Measurements from ENCODE around the gene UST. TPM values are rescaled to one million over a fixed set of nuclear protein-coding genes. Genes with fewer than 3 reads are reported as not detected.
"Not testable (repeated sequence)": the region's sequence is repeated elsewhere in the genome, so short reads cannot be mapped to it uniquely, and the experiment has no call there.

Gene UST
- total RNA-seq, 3 donors from 2014 or later, result 1.3 to 2.2 (median 1.6) TPM

DNA sequence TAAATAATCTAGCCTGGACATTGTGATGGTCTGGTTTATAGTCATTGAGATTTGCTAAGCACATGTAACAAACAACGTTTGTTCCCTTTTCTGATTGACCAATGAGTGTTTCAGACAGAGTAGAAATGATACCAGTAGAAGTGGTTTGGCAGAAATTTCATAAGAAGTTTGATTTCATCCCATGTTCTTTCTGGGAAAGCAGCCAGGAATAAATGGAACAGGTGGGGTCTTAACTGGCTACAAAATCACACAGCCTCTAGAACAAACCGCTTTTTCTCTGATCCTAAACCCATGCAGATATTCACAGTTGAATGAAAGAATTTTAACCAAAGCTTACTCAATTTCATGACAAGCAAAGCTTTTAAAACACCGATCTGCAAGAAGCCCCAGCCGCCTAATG lies 227.5 kb downstream of the UST start:
- Mint-ChIP-seq H3K4me3 (no peak overlapping the region), H3K9me3 (no peaks in the 10 kb centered on the region), H3K27me3 (ENCODE audit: low read depth) (peaks cover 9% of the 10 kb centered on the region), H3K36me3 (ENCODE audit: insufficient read depth) (no peaks in the 10 kb centered on the region), H3K4me1 (ENCODE audit: low read depth) (no peaks in the 10 kb centered on the region)
- DNase-seq, result no peak
- ATAC-seq, result no peak

DNA sequence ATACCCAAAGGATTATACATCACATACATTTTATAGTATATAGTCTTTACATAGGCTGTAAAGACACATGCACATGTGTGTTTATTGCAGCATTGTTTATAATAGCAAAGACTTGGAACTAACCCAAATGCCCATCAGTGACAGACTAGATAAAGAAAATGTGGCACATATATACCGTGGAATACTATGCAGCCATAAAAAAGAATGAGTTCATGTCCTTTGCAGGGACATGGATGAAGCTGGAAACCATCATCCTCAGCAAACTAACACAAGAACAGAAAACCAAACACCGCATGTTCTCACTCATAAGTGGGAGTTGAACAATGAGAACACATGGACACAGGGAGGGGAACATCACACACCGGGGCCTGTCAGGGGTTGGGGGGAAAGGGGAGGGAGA lies 231.5 kb downstream of the UST start:
- not testable (repeated sequence) for ATAC-seq, H3K9me3 Mint-ChIP-seq

DNA sequence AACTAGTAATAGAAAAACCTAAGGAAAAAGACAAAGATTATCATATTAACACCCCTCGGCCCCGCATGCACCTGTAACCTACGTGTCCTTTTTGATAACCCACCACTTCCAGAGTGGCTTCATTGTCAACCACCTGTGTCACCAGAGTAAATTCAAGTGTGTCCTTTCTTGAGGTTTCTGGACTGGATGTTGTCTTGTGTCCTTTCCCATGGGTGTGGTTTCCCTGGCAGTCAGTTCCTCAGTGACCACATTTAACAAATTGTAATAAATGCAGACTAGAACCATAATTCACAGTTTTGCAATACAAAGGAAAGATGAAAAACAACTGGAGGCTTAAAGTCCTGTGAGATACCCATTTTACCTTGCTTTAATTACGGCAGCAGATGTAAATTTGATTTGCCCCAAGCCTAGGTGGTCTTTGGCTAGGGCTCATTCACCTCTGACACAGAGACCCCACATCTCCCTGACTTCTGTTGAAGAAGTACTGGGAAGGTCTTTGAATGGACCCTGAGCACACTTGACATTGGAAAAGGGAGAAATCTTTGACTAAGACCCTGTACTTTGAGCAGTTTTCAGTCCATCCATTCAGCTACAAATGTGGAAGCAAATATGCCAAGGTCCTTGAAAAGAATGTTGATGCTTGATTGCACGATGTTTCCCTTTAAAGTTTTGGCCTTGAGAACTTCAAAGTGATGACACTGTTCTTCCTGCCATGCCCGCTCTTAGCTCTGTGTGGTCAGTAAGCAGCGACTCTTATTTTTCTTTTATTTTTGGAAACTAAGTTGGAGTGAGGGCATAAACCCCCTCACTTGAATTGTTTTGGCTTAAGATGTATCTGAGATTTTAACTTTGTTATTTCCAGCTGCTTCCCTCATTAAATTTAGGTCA lies 232.4 kb downstream of the UST start:
- Mint-ChIP-seq H3K4me1 (ENCODE audit: low read depth) (no peaks in the 10 kb centered on the region), H3K4me3 (no peak overlapping the region), H3K36me3 (ENCODE audit: insufficient read depth) (peaks cover 3% of the 10 kb centered on the region), H3K9me3 (no peaks in the 10 kb centered on the region), H3K27me3 (ENCODE audit: low read depth) (peaks cover 4% of the 10 kb centered on the region)
- ATAC-seq, result no peak
- no peak for DNase-seq

More for the DNA sequence above, 231.5 kb downstream of the UST start:
- DNase-seq; H3K27me3 Mint-ChIP-seq (ENCODE audit: low read depth); H3K4me1 Mint-ChIP-seq (ENCODE audit: low read depth); H3K36me3 Mint-ChIP-seq (ENCODE audit: insufficient read depth); H3K4me3 Mint-ChIP-seq: not testable (repeated sequence)

DNA sequence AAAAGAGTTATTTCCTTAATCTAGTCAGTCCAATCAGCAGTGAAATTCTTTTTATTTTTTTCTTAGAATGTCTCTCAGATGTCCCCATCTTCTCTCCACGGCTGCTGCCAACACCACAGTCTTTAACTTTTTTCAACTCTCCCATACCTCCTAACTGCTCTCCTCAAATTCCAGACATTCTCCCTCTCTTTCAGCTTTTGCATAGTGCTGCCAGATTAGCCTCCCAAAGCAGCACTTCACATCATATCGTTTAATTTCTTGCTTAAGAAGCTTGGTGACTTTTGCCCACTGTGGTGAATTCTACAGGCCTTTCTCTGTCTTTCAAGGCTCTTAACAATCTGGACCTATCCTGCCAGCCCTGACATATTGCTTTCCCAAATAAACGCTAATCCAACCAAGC lies 233.4 kb downstream of the UST start:
- Mint-ChIP-seq H3K4me3 (no peak overlapping the region), H3K9me3 (no peaks in the 10 kb centered on the region), H3K4me1 (ENCODE audit: low read depth) (no peaks in the 10 kb centered on the region), H3K27me3 (ENCODE audit: low read depth) (peaks cover 3% of the 10 kb centered on the region), H3K36me3 (ENCODE audit: insufficient read depth) (peaks cover 3% of the 10 kb centered on the region)
- DNase-seq (no peak), ATAC-seq (no peak)

DNA sequence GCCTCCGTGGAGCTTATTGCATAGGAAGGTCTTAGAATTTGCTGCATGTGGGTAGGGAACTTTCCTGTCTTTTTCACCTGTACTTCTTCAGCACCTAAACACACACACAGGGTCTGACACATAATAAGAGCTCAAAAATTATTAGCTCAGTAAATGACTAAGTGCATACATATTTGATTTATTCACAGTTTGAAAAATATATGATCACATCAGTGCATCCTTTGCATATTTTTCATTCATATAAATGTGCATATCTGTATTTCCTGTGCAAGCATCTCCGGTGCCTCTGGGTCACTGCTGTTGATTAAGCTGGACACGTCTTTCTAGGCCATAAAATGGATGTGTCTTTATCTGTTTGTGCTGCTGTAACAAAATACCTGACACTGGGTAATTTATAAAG lies 234.7 kb downstream of the UST start:
- Mint-ChIP-seq H3K4me1 (ENCODE audit: low read depth) (no peaks in the 10 kb centered on the region), H3K9me3 (no peaks in the 10 kb centered on the region), H3K27me3 (ENCODE audit: low read depth) (no peaks in the 10 kb centered on the region), H3K36me3 (ENCODE audit: insufficient read depth) (peaks cover 3% of the 10 kb centered on the region), H3K4me3 (no peak overlapping the region)
- ATAC-seq, result no peak
- no peak for DNase-seq

DNA sequence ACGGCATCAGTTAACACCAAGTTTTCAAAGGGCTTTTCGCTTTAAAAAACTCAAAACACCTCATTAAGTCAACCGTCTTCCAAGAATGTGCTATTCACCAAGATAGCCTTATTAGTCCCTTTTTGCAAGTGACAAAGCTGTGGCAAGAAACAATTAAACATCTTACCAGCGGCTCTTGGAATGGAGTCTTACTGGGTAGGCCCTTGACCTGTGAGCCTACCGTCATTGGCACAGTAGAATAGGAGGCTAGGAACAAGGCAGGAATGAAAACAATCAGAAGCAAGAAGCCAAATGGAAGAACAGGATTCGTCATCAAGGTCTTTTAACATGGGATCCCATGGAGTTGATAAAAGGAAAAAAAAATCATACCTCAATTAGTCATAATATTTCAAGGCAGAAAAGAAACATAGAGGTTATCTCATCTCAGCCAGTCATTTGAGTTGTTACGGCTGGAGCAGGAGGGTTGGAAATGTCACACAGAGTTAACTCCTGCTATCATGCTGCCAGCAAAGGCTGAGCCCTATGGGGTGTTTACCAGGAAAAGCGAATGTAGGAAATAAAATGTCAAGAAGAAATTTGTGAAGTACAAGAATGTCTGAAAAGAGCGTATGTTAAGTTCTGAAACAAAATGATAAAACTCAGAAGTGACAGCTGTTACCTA lies 236.4 kb downstream of the UST start:
- no peaks in the 10 kb centered on the region for H3K4me1 Mint-ChIP-seq (ENCODE audit: low read depth)
- no peaks in the 10 kb centered on the region for H3K27me3 Mint-ChIP-seq (ENCODE audit: low read depth)
- peaks cover 3% of the 10 kb centered on the region for H3K36me3 Mint-ChIP-seq (ENCODE audit: insufficient read depth)
- H3K9me3 Mint-ChIP-seq, result no peaks in the 10 kb centered on the region
- no peak for DNase-seq
- ATAC-seq, result no peak
- no peak overlapping the region for H3K4me3 Mint-ChIP-seq

DNA sequence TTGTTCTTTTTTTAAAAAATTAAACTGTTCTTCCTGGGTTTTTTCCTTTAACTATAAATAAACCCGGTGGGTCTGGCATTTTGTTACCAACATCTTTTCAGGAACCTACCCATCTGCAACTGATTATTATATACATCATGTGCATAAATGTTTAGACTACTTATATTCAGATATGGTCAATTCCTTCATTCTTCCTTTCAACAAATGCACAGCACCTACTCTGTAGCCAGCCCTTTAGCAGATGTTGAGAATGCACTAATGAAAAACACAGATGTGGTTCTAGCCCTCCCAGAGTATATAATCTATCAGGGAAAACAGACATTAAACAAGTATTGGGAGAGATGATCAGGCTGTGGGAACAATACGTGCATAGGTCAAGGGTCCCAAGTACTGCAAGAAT lies 237.1 kb downstream of the UST start:
- Mint-ChIP-seq H3K9me3 (no peaks in the 10 kb centered on the region), H3K4me3 (no peak overlapping the region), H3K4me1 (ENCODE audit: low read depth) (peaks cover 2% of the 10 kb centered on the region), H3K36me3 (ENCODE audit: insufficient read depth) (peaks cover 3% of the 10 kb centered on the region), H3K27me3 (ENCODE audit: low read depth) (no peaks in the 10 kb centered on the region)
- DNase-seq, result no peak
- no peak for ATAC-seq

DNA sequence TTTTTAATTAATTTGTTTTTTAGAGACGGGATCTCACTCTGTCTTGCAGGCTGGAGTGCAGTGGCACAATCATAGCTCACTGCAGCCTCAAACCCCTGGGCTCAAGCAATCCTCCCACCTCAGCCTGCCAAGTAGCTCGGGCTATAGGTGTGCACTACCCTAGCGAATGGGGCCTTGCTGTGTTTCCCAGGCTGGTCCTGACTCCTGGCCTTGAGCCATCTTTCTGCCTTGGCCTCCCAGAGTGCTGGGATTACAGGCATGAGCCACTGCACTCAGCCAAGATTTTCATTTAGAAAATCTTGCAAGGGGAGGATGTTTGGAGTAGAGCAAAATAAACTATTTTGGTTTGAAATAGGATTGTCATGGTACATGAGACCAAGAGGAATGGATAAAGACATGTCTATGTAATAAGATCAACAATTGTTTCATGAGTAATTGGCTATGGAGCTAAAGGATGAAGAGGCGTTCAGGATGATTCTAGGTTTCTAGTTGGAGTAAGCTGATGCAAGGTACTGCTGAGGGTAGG lies 237.8 kb downstream of the UST start:
- peaks cover 2% of the 10 kb centered on the region for H3K4me1 Mint-ChIP-seq (ENCODE audit: low read depth)
- no peak overlapping the region for H3K4me3 Mint-ChIP-seq
- no peaks in the 10 kb centered on the region for H3K9me3 Mint-ChIP-seq
- DNase-seq (no peak), ATAC-seq (no peak)
- no peaks in the 10 kb centered on the region for H3K27me3 Mint-ChIP-seq (ENCODE audit: low read depth)
- H3K36me3 Mint-ChIP-seq (ENCODE audit: insufficient read depth), result peaks cover 3% of the 10 kb centered on the region

DNA sequence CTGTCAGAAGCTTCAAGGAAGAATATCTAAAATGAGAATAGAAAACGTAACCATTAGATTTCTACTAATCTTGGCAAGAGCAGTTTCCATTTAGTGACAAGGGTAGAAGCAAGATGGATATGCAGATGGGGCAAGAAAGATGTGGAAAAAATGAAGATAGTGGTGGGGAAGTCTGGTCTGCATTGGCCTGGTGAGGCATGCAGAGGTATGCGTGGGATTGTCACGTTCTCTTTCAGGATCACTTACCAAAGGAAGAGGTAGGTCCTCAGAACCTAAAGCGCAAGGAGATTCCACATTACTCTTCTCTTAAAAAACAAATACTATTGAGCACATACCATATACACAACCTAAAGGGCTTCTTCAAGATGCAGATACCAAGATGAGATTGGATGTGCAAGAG lies 238.7 kb downstream of the UST start:
- Mint-ChIP-seq H3K36me3 (ENCODE audit: insufficient read depth) (peaks cover 3% of the 10 kb centered on the region), H3K9me3 (no peaks in the 10 kb centered on the region)

DNA sequence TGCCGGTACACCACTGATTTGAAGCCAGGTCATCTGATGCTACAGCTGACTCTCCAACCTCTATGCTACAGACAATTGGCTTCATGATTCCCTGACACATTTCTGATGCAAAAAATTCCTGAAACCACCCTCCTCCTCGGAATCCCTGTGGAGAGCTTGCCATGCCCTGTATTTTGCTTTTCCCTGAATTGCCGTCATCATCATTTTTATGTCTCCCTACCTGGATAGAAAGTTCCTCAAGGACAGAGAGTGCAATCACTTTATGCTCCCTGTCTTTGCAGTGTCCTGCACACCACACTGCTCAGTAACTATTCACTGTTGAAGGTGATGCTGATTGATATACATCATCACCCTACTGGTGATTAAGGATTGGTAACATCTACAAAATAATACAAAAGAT lies 239.8 kb downstream of the UST start:
- Mint-ChIP-seq H3K36me3 (ENCODE audit: insufficient read depth) (peaks cover 2% of the 10 kb centered on the region), H3K4me1 (ENCODE audit: low read depth) (peaks cover 2% of the 10 kb centered on the region), H3K4me3 (no peak overlapping the region), H3K27me3 (ENCODE audit: low read depth) (no peaks in the 10 kb centered on the region), H3K9me3 (no peaks in the 10 kb centered on the region)
- DNase-seq, result no peak
- no peak for ATAC-seq

More for the DNA sequence above, 238.7 kb downstream of the UST start:
- Mint-ChIP-seq H3K27me3 (ENCODE audit: low read depth) (no peaks in the 10 kb centered on the region), H3K4me1 (ENCODE audit: low read depth) (peaks cover 2% of the 10 kb centered on the region), H3K4me3 (no peak overlapping the region)
- ATAC-seq, result no peak
- no peak for DNase-seq

DNA sequence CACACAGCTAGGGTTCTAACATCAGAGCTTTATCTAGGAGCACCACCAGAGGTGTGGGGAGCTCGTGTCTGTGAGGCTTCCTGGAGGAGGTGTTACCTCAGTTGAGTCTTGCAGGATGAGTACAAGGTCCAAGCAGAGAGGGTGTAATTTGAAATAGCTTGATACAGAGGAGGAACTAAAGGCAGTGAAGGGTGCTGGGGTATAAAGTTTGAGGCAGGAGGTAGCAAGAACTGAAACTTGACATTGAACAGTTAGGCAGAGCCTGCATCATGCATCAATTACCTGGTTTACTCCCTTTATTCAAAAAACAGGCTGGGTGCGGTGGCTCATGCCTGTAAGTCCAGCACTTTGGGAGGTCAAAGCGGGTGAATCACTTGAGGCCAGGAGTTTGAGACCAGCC lies 241.2 kb downstream of the UST start:
- H3K4me3 Mint-ChIP-seq, result no peak overlapping the region
- no peak for ATAC-seq

DNA sequence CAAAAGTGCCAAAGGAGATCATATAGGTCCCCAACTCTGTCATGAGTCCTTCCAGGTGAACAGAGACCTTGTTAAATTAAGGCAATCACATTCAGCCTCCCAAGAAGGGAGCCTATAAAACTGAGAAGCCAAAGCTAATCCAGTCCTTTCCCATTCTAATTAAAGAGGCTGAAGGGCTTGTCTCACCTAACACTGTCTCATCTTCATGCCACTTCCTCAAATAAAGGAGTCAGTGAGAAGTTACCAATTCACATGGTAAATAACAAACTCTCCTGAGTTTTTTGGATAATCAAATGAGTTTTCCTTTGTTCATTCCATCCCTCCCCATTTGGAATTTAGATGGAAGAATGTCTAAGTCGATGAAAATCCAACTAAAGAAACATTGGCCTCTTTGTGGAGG lies 242.8 kb downstream of the UST start:
- Mint-ChIP-seq H3K36me3 (ENCODE audit: insufficient read depth) (peaks cover 1% of the 10 kb centered on the region), H3K4me1 (ENCODE audit: low read depth) (peaks cover 2% of the 10 kb centered on the region), H3K4me3 (no peak overlapping the region), H3K27me3 (ENCODE audit: low read depth) (no peaks in the 10 kb centered on the region), H3K9me3 (no peaks in the 10 kb centered on the region)
- ATAC-seq (no peak), DNase-seq (no peak)

More for the DNA sequence above, 241.2 kb downstream of the UST start:
- H3K4me1 Mint-ChIP-seq (ENCODE audit: low read depth), result peaks cover 2% of the 10 kb centered on the region
- no peaks in the 10 kb centered on the region for H3K27me3 Mint-ChIP-seq (ENCODE audit: low read depth)
- H3K36me3 Mint-ChIP-seq (ENCODE audit: insufficient read depth), result peaks cover 2% of the 10 kb centered on the region
- no peak for DNase-seq
- H3K9me3 Mint-ChIP-seq, result no peaks in the 10 kb centered on the region

DNA sequence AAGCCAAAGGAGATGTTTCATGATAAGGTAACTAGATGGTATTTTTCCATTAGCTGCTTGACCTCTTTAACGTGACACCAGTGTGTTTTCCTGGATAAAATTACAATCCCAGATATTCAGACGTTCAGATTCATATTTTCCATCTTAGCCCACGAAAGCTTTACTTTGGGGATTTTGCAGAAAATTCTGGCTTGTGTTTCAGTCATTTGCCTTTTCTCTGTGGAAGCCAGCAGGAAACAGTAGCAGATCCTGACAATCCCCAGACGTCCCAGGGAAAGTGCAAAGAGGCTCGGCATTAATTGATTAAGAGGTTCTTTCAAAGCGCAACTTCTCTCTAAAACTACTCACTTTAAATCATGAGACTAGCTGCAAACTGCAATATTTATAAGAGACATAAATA lies 243.6 kb downstream of the UST start:
- no peaks in the 10 kb centered on the region for H3K9me3 Mint-ChIP-seq
- H3K4me3 Mint-ChIP-seq, result no peak overlapping the region
- H3K36me3 Mint-ChIP-seq (ENCODE audit: insufficient read depth), result peaks cover 1% of the 10 kb centered on the region
- H3K27me3 Mint-ChIP-seq (ENCODE audit: low read depth), result no peaks in the 10 kb centered on the region
- ATAC-seq, result no peak
- no peak for DNase-seq
- H3K4me1 Mint-ChIP-seq (ENCODE audit: low read depth), result peaks cover 2% of the 10 kb centered on the region

DNA sequence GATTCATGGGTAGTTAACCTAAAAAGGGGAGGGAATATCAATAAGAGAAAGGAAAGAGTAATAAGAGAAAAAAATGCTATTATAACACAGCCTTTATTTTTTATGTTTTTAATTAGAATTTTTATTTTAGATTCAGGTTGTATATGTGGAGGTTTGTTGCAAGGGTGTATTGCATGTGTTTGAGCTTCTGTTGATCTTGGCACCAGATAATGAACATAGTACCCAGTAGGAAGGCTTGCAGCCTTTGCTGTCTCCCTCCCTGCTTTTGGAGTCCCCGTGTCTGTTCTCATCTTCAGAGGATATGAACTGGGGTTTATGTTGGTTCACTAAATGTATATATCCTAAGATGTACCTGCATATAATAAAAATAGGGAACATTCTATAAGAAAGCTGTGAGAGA lies 250.0 kb downstream of the UST start:
- peaks cover 6% of the 10 kb centered on the region for H3K9me3 Mint-ChIP-seq
- ATAC-seq (no peak), DNase-seq (no peak)
- H3K4me3 Mint-ChIP-seq, result no peak overlapping the region
- H3K36me3 Mint-ChIP-seq (ENCODE audit: insufficient read depth), result peaks cover 6% of the 10 kb centered on the region
- H3K4me1 Mint-ChIP-seq (ENCODE audit: low read depth), result peaks cover 21% of the 10 kb centered on the region
- peaks cover 2% of the 10 kb centered on the region for H3K27me3 Mint-ChIP-seq (ENCODE audit: low read depth)

DNA sequence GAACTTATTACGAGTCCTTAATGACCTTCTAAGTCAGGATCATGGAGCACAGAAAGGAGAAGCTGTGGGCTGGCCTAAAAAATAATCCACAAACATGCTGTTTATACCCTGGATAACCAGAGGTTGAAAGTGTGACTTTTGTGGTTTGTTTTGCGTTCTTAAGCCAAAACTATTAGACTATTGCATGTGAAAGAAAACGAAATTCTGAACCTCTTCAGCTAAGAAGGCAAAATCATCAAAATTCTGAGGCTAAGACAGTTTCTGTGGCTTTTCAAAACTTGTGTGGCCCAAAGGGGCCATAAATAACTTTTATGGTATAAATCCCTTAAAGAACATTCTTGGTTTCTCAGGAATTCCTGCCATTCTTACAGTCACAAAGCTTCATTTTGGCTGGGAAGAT lies 251.0 kb downstream of the UST start:
- Mint-ChIP-seq H3K4me1 (ENCODE audit: low read depth) (peaks cover 21% of the 10 kb centered on the region), H3K9me3 (peaks cover 6% of the 10 kb centered on the region), H3K27me3 (ENCODE audit: low read depth) (peaks cover 2% of the 10 kb centered on the region), H3K36me3 (ENCODE audit: insufficient read depth) (peaks cover 6% of the 10 kb centered on the region), H3K4me3 (no peak overlapping the region)
- no peak for DNase-seq
- ATAC-seq, result no peak
